Stimulated activated CD4-positive, alpha-beta T cell treated with anti-CD3 and anti-CD28 coated beads, Interleukin-12 subunit alpha, Interleukin-12 subunit beta, amount 100 ng/mL, for 24 hours (primary cell): ENCODE data around the gene THAP8.
A peak's percentile ranks its signal among the peaks of the same experiment; 100 is the strongest.

Experiments
- DNase-seq, 2 experiments: peaks; one replicate each; pipeline ENCODE4 v3.0.0-alpha.2; 2020; ENCODE audit warnings: low read depth in 2 of 2

Gene THAP8

DNA sequence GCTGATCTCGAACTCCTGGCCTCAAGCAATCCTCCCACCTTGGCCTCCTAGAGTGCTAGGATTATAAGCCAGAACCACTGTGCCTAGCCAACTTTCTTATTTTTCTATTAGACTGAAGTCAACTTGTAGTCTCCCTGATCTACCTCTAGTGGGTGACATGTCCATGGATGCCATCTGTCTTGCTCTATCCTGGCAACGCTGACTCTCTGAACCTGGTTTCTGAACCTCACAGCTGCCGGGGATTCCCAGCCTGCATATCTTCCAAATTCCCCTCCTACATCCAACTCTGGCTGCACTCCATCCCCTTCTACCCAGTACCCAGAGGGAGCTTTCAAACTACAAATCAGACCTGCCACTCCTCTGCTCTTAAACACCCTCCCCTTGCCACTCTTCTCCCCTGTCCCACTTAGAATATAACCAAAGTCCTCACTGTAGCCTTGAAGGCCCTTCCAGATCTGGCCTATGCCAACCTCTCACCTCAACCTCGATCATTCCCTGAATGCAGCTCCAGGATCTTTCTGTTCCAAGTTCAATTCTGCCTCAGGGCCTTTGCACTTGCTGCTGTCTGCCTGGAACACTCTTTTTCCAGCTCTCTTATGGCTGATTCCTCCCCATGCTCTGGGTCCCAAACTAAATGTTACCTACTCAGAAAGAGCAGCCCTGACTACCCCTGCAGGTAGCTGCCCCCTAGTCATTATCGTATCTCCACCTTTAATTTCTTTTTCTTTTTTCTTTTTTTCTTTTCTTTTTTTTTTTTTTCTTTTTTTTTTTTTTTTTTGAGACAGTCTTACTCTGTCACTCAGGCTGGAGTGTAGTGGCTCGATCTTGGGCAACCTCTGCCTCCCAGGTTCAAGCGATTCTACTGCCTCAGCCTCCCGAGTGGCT lies 23.6 kb downstream of the THAP8 start:
- DNase-seq, result no peak

DNA sequence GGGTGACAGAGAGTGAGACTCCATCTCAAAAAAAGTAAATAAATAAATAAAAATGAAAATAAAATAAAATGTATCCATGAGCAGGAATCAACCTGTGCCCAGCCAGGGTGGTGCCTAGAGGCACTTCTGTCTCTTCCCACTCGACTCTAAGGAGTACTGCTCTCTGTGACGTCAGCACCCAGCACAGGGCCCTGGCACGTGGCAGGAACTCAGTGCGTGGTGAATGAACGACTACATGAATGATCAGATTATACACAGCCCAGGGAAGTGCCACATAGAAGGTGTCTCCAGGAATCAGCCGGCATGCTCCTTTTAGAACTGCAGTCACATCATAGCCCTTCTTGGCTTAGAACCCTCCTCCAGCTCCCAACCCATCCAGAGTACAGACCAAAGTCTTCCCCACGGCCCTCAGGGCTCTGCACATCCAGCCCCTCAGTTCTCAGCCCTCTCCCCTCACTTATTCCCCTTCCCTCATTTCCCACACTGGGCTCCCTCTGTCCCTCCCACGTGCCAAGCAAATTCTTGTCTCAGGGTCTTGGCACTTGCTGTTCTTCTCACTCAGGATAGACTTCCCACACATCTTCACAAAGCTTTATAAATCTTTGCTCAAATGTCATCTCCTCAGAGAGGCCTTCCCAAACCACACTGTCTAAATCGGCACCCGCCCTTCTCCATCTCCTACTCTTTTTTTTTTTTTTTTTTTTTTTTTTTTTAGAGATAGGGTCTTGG lies 25.6 kb downstream of the THAP8 start:
- DNase-seq, result no peak

DNA sequence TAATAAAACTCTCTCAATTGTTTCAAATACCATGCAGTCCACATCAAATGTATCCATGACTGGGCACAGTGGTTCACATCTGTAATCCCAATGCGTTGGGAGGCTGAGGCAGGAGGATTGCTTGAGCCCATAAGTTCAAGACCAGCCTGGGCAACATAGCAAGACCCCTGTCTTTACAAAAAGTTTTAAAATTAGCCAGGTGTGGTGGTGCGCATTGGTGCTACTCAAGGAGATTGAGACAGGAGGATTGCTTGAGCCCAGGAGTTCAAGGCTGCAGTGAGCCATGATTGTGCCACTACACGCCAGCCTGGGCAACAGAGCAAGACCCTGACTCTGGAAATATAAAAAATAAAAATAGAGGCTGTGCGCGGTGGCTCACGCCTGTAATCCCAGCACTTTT lies 26.4 kb downstream of the THAP8 start:
- no peak for DNase-seq

DNA sequence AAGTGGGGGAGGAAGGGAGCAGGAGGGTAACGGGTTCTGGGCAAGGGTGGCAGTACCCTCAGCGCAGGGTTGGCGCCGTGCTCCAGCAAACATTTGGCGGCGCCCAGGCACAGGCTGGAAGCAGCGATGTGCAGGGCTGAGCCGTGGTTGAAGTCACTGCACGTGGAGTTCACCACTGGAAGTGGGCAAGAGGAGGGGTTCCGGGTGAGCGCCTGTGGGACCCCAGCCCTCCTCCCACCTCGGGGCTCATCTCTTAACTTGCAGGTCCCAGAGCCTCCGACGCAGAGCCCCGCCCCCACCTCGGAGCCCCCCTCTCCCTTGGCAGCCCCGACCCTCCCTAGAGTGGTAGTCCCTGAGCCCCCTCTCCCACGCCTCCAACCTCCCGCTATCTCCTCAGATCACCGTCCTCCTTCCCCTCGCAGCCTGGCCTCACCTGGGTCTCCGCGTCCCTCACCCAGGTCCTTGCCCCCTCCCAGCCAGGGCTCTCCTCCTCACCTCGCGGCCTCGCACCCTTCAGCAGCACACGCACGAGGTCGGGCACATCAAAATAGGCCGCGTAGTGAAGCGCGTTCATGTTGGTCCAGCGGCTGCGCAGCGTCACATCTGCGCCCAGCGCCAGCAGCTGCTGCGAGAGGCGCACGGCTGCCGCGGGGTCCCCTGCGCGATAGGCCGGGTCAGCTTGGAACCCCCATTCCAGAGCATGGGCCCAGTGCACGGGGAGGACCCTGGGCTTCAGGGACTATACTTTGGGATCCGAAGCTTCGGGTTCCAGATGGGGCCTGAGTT lies 27.8 kb downstream of the THAP8 start:
- no peak for DNase-seq

DNA sequence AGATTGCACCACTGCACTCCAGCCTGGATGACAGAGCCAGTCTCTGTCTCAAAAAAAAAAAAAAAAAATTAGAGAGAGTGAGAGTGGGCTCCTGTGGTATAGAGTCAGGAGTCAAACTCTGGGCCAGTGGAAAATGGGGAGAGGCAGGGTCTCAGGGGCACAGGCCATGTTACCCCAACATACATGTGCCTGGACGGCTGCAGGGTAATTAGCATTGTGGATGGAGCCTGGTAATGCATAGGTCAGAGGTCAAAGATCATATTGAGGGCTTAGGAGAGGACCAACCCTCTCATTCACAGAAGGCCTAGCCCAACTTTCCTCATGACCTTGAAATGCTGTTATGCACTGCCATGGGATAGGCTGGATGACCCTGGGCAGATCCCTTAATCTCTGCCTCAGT lies 28.5 kb downstream of the THAP8 start:
- no peak for DNase-seq

DNA sequence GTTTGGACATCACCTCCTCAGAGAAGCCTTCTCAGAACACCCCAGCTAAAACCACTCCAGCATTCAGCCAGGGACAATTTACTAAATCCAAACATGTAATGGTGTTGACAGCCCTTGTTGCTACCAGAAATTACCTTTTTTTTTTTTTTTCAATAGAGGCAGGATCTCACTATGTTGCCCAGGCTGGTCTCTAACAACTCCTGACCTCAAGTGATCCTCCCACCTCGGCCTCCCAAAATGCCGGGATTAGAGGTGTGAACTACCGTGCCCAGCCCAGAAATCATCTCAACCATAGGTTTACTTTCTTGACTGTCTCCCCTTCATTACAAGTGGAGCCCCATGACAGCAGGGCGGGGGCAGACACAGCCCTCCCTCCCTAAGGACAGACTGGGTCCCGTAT lies 30.7 kb downstream of the THAP8 start:
- DNase-seq, result no peak

DNA sequence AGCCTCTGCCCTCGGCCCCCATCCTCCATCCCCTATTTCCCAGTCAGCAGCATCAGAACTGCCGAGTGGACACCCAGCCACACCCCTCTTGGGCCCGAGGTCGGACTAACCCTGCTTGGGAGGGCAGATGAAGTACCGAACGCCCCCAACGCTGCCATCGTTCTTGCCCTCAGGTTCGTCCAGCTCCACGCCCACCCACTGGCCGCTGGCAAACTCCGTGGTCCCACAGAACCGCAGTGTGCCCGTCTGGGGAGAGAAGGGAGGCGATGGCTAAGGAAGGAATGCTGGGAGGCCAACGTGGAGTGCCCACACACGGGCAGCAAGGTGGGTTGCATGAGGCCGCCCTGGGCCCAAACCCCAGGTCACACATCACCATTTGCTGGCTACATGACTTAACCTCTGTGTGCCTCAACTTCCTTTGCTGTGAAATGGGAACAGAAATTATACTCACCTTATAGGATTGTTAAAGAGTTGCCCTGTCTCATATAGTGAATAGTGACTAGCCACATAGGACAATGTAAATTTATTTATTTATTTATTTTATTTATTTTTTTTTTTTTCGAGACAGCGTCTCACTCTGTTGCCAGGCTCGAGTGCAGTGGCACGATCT lies 34.9 kb downstream of the THAP8 start:
- DNase-seq, result no peak

DNA sequence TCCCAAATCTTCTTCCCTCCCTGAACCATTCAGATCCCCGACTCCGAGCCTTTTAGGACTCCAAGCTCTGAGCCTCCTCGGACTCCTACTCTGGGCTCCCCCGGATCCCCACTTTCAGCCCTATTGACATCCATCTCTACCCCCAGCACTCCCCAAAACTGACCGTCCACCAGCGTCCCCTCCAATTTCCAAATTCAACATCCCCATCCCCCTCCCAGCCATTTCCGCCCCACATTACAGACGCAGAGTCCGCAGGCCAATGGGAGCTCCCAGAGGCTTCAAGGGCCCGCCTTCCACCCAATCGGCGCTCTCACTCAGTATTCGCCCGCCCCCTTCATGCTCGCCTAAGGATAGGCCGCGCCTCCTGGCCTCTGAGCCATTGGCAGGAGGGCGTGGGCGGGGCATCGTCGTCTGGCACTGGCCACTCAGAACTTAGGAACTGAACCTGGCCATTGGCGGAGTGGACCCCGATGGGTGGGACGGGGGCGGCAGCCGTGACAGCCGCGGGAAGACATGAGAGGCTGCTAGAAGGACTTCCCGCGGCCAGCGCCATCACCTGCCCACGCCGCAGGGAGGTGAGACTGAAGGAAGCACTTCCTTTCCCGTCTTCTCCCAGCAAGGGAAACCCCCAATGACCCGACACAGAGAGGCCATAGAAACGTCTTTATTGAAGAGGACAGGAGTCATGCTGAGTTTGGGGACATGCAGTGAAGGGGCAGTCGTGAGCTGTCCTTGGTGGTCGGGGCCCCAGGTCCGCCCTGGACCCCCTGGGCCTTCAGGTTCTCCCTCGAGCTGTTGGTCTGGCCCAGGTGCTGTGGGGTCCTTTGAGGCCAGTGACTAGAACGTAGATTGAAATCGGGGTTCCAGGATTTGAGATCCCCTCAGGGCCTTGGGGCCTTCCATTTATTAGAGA lies 39.8 kb downstream of the THAP8 start, which contains the start of gene ALKBH6:
ALKBH6 (minus strand) TSS at position 202 of the 913 bp plus-strand sequence. CDS start 816 bp downstream, outside the sequence.
- DNase-seq, result peak; percentile 98 to 100

DNA sequence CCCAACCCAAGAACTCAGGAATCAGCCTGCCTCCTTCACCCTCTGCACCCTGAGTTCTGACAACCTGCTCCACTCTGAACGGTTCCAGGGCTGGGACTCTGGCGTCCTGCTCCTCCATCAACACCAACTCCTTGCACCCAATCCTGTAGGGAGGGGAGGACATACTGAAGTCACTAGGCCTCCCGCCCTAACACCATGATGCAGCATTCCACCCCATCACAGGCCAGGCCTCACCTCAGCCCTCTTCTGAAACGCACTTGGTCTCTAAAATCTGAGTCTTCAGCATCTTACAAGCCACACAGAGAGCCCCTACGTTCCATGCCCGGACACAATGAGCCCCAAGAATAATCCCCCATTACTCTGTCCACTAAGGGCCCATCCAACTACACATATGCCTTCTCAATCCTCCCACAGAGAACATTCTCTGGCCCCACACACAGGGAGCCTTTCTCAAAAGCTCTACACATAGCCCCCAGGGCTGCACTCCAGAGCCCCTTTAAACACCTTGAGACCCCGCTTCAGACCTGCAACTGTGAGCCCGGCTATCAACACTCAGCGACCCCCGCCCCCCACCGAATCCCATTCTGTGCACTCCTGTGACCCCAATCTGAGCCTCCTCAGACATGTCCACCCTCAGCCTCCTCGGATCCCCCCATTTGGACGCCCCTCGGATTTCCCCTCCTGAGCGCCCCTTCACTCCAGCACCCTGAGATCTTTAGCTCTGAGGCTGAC lies 40.6 kb downstream of the THAP8 start:
- DNase-seq, result no peak

DNA sequence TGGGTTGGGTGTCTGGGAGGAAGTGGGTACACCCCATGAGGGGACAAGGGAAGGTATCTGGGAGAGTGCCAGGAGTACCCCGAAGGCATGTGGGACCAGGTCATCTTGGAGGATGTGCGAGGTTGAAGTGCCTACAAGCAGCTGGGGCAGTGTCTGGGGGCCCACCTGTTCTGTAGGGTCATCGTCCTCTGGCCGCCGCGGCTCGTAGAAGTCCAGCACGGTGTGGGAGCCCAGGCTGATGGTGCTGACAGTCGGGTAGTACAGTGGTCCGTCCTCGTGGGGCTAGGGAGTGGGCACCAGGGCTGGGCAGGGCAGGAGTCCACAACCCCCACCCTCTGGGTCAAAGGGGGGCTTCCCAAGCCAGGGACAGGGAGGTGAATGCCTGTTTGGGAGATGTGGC lies 43.7 kb downstream of the THAP8 start:
- DNase-seq, result no peak

DNA sequence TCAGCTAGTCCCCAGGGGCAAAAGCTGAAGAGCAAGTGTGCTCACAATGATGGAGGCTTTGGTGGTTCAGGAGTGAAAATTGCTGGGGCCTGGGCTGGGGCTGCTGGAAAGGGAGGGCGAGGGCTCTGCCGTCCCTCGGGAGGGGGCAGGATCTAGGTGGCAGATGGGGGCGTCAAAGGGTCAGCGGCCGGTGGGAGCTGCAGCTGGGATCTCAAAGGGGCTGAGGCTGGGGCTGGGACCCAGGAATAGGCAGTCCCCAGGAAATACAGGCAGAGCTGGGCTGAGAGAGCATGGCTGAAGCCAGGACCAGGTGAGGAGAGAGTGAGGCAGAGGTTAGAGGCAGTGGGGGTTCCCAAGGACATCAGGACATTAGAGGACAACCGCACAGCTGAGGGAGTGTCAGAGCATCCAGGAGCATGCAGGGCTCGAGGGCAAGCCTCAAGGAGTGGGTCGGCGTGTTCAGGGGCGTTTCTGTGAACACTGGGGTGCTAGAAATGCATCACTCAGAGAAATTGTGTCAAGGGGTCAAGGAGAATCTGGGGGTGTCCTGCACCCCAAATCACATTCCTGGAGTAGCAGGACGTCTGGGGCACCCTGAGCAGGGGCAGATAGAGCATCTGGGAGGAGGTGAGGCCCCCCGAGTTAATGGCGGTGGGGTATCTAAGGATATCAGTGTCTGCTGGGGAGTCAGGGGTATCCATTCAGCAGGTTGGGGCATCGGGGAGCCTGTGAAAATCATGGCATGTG lies 44.3 kb downstream of the THAP8 start:
- DNase-seq, result no peak

DNA sequence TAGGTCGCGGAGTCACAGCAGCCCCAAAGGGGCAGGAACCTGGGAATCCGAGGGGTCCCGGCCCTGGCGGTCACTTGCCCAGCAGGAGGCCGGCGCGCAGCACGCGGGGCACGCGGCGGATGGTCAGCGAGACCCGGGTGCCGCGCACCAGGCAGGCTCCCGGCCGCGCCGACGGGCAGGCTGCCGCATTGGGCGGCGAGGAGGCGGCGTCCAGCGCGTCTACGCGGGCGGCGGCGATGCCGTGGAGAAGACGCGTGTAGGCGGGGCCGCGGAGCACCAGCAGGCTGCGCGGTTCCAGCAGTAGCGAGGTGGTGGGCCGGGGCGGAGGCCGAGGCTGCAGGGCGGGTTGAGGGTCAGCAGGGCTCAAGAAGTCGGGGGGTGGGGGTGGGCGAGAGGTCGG lies 44.9 kb downstream of the THAP8 start:
- peak; percentile 24 to 54 for DNase-seq

DNA sequence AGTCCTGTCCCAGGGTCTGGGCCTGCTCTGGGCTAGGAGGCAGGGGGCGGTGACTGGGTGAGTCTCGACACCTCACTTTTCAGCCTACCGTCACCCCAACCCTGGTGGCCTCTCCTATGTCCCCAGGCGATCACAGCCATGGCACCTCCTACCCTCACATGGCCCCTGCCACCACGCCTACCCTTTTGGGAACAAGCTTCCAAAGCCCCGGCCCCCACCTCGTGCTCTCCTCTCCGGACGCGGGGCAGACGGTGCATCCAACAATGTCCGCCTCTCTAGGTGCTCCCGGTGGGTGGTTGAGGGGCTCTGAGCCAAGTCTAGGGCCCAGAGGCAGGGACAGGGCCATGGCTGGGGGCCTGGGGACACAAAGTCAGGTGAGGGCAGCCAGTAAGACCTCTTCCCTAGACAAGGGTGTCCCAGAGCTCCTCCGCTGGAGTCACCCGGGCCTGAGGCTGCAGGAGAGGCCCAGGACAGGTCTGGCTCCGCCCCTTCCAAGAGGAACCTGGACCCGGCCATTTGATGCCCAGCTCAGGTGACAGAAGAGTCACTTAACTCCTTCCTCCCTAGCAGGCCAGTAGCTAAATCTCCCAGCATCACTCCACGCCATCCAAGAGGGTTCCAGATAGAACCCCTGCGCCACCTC lies 45.6 kb downstream of the THAP8 start, which contains the start of gene SYNE4:
SYNE4 (minus strand) TSS at position 478 of the 643 bp plus-strand sequence; CDS start at position 346, 132 bp downstream.
- DNase-seq, result no peak

DNA sequence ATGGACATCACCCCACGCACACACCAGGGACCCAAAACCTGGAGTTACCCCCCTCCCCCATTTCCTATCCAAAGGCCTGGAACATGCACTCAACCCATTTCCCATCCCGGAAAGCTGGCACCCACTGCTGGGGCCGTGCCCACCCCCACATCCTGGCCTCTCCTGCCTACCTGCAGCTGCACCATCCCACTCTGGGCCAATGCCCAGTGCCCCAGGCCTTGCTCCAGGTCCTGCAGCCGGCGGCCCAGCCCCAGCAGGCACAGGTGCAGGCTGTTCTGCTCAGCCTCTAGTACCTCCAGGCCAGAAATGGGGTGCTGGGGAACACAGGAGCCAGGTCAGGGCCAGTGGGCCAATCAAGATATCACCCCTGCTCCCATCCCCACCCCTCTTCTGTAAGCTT lies 47.1 kb downstream of the THAP8 start:
- DNase-seq, result no peak

DNA sequence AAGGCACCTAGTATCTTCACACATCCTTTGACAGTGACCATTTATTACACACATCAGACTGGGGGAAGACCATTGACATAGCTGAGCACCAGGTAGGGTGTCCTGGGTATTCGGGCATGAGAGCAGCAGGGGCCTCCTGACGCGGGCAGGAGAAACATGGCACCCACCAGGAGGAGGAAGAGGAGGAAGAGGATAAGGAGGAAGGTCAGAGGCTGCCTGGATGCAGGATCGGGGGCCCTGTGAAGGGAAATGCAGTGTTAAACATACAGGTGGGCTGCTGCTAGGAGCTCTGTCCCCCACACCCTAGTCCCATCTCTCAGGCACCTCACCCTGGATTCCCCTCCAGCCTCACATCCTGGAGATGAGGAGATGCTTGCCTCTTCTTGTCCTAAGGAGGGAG lies 50.8 kb downstream of the THAP8 start:
- DNase-seq, result no peak

DNA sequence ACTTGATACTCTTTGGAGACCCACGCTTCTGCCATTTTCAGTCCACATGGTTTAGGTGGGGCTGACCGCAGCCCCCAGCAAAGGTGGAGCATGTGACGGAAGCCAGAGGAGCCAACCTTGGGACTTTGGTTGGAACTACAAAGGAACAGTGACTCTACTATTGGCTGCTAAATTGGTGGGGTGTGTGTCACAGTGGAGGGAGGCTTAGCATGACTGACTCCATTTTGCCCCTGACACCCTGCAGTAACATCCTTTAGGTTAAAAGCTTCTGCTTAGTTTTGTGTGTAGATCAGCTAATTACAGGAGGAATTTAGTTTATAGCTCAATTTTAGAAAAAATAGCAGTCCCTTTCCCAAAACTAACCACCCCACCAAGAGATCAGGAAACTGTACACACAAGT lies 52.5 kb downstream of the THAP8 start:
- DNase-seq, result no peak

DNA sequence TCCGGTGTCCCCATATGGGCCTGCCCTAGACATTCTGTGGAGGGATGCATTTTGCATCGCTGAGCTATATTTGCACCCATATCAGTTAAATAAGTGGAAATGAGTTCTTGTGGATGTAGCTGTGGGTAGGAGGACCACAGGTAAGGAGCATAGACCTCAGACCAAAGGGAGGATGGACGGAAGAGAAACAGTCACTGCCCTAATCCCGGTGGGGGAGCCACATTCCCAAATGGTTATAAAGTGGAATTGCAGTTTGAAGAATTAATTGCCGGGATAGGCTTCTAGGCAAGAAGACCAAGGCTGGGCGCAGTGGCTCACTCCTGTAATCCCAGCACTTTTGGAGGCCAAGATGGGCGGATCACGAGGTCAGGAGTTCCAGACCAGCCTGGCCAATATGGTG lies 57.3 kb downstream of the THAP8 start:
- DNase-seq, result no peak
